HepG2 (cell line): ENCODE data around the gene TUBB4A. TPM values are rescaled to one million over a fixed set of nuclear protein-coding genes. Genes with fewer than 3 reads are reported as not detected.
A peak's percentile ranks its signal among the peaks of the same experiment; 100 is the strongest.

Experiments
- CENPT ChIP-seq: sonication (generic); formaldehyde crosslinking; IDR thresholded peaks from 2 replicates; pipeline ENCODE4 v1.8.0; 2022; ENCODE audit warnings: low read depth, mild to moderate bottlenecking, moderate library complexity, missing genetic modification reagents
- ETV5 ChIP-seq: IDR thresholded peaks from 2 replicates; pipeline ENCODE4 v1.6.1; 2018; ENCODE audit warnings: missing biosample characterization, missing genetic modification reagents, inconsistent platforms, borderline replicate concordance
- FOXA3 ChIP-seq: IDR thresholded peaks from 2 replicates; pipeline ENCODE4 v1.6.1; 2016; ENCODE audit warnings: missing genetic modification reagents, missing compliant biosample characterization
- FOXM1 ChIP-seq: sonication (generic); formaldehyde crosslinking; IDR thresholded peaks from 2 replicates; pipeline ENCODE4 v1.5.0; 2020; ENCODE audit warnings: missing genetic modification reagents
- HCFC1 ChIP-seq: fragments of 150-350 bp; IDR thresholded peaks from 2 replicates; pipeline ENCODE4 v1.6.1; 2014; ENCODE audit warnings: low read depth, low read length
- KLF11 ChIP-seq: IDR thresholded peaks from 2 replicates; pipeline ENCODE4 v1.6.1; 2016; ENCODE audit warnings: missing compliant biosample characterization
- KLF12 ChIP-seq: sonication (generic); formaldehyde crosslinking; IDR thresholded peaks from 2 replicates; pipeline ENCODE4 v1.4.0; 2020; ENCODE audit warnings: missing genetic modification reagents, borderline replicate concordance
- NFKB2 ChIP-seq: sonication (generic); formaldehyde crosslinking; IDR thresholded peaks from 2 replicates; pipeline ENCODE4 v1.4.0; 2020; ENCODE audit warnings: missing genetic modification reagents, borderline replicate concordance
- NR1H2 ChIP-seq: sonication (generic); formaldehyde crosslinking; IDR thresholded peaks from 2 replicates; pipeline ENCODE4 v1.8.1; 2022; ENCODE audit warnings: low read depth, missing genetic modification reagents, borderline replicate concordance
- ZMYM4 ChIP-seq: sonication (generic); formaldehyde crosslinking; IDR thresholded peaks from 2 replicates; pipeline ENCODE4 v1.8.1; 2023; ENCODE audit warnings: mild to moderate bottlenecking, missing genetic modification reagents
- ZNF205 ChIP-seq: IDR thresholded peaks from 2 replicates; pipeline ENCODE4 v1.6.1; 2018; ENCODE audit warnings: missing biosample characterization, missing genetic modification reagents
- ZNF432 ChIP-seq: sonication (generic); formaldehyde crosslinking; IDR thresholded peaks from 2 replicates; pipeline ENCODE4 v1.5.0; 2020; ENCODE audit warnings: missing genetic modification reagents, mild to moderate bottlenecking, borderline replicate concordance
- ZNF441 ChIP-seq: sonication (generic); formaldehyde crosslinking; IDR thresholded peaks from 2 replicates; pipeline ENCODE4 v1.7.0; 2021; ENCODE audit warnings: missing genetic modification reagents, borderline replicate concordance
- ZSCAN29 ChIP-seq: sonication (generic); formaldehyde crosslinking; conservative IDR thresholded peaks from 2 replicates; pipeline ENCODE4 v1.4.0; 2020; ENCODE audit warnings: mild to moderate bottlenecking, missing genetic modification reagents
- polyA plus RNA-seq, 8 experiments: library from polyadenylated mRNA; depleted of rRNA in 3 of 8; stranded (reverse) in 7 of 8; unstranded in 1 of 8; fragments of >200 nt; fragmentation: Illumina TruSeq in 4 of 8; extraction: Trizol in 4 of 8; gene quantifications; 2 replicates each; pipeline versions ENCODE4 v1.2.1 to v1.2.3, GENCODE V29; 2011 to 2016; ENCODE audit warnings: low read depth in 4 of 8, missing spikeins in 1 of 8, mixed read lengths in 1 of 8; ENCODE audit not compliant: insufficient read depth in 1 of 8
- total RNA-seq, 5 experiments: library from RNA; depleted of rRNA; stranded (reverse); fragments of >200 nt; fragmentation: Illumina TruSeq; extraction: Trizol; gene quantifications; 2 replicates each; pipeline ENCODE4 v1.2.3, GENCODE V29; 2016; ENCODE audit warnings: low read depth in 1 of 5
- TF ChIP-seq, protein P1 (sequence below), 2 experiments: sonication (generic) in 1 of 2; formaldehyde crosslinking in 1 of 2; IDR thresholded peaks; 2 replicates each; pipeline versions ENCODE4 v1.4.0 to v1.6.1; 2018 to 2020; ENCODE audit warnings: missing genetic modification reagents in 2 of 2, borderline replicate concordance in 1 of 2, low read depth in 1 of 2, mild to moderate bottlenecking in 1 of 2, missing biosample characterization in 1 of 2
- TF ChIP-seq, protein P2 (sequence below): IDR thresholded peaks from 2 replicates; pipeline ENCODE4 v1.6.1; 2016; ENCODE audit warnings: control low read depth
- TF ChIP-seq, protein P3 (sequence below): sonication (generic); formaldehyde crosslinking; IDR thresholded peaks from 2 replicates; pipeline ENCODE4 v1.4.0; 2020; ENCODE audit warnings: missing genetic modification reagents
- TF ChIP-seq, protein P4 (sequence below): sonication (generic); formaldehyde crosslinking; IDR thresholded peaks from 2 replicates; pipeline ENCODE4 v1.9.0; 2021; ENCODE audit warnings: missing genetic modification reagents, borderline replicate concordance
- TF ChIP-seq, protein P5 (sequence below): sonication (generic); formaldehyde crosslinking; IDR thresholded peaks from 2 replicates; pipeline ENCODE4 v1.5.1; 2020; ENCODE audit warnings: mild to moderate bottlenecking, missing genetic modification reagents, moderate library complexity

TUBB4A gene
- total and polyA plus RNA-seq, 2 of the 13 experiments (the other 11 are each of a cell fraction or from before 2014, with no cell fraction given) = not detected

DNA sequence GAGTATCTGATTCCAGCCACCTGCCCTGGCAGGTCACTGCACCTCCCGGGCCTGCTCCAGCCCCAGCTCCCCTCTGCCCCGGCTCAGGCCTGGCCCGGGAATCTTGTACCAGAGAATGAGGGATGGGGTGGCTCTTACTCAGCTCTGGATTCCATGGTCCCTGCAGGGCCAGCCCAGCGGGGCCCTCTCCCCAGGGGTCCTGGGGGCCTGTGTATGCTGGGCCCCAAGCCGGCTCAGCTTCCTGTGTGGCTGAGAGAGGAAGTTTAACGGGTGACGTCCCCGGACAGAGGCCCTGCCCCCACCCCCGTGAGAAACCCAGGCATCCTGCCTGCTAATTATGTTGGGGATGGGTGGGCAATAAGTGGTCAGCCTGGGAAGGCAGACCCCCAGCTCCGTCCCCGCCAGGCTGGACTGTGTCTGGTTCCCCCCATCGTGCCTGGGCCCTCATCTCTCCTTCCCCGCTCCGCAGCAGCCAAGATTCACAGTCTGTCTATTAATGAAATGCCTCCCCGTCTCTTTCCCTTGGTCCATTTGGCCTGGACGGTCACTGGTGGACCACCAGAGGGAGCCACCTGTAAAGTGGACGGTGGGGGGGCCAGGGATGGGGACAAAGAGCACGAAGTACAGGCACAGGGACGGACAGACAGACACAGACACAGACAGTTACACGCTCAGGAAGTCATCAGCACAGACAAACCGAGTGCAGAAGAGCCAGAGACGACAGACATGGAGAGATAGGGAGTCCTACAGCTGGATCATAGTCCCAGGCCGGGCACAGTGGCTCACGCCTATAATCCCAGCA is 20.4 kb downstream of the TUBB4A start, which contains the start of gene DENND1C (continued):
- TF ChIP-seq, protein P1, sequence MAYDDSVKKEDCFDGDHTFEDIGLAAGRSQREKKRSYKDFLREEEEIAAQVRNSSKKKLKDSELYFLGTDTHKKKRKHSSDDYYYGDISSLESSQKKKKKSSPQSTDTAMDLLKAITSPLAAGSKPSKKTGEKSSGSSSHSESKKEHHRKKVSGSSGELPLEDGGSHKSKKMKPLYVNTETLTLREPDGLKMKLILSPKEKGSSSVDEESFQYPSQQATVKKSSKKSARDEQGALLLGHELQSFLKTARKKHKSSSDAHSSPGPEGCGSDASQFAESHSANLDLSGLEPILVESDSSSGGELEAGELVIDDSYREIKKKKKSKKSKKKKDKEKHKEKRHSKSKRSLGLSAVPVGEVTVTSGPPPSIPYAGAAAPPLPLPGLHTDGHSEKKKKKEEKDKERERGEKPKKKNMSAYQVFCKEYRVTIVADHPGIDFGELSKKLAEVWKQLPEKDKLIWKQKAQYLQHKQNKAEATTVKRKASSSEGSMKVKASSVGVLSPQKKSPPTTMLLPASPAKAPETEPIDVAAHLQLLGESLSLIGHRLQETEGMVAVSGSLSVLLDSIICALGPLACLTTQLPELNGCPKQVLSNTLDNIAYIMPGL (CRISPR knock-in tag; IDR thresholded peaks at IDR 0.05; ENCODE audit: borderline replicate concordance in 1 of 2, low read depth in 1 of 2) = peak; percentile 56 to 58; a peak in 2 of 4 replicates
- TF ChIP-seq, protein P2, sequence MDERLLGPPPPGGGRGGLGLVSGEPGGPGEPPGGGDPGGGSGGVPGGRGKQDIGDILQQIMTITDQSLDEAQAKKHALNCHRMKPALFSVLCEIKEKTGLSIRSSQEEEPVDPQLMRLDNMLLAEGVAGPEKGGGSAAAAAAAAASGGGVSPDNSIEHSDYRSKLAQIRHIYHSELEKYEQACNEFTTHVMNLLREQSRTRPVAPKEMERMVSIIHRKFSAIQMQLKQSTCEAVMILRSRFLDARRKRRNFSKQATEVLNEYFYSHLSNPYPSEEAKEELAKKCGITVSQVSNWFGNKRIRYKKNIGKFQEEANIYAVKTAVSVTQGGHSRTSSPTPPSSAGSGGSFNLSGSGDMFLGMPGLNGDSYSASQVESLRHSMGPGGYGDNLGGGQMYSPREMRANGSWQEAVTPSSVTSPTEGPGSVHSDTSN = no peak
- TF ChIP-seq FOXM1 (CRISPR knock-in tag) = no peak
- TF ChIP-seq NFKB2 = no peak
- TF ChIP-seq KLF11 (CRISPR knock-in tag) = no peak
- TF ChIP-seq ZMYM4 (CRISPR knock-in tag) = 0 out of 2 replicates have a peak, but pooled peaks have one; percentile 14
- TF ChIP-seq ZNF441 (CRISPR knock-in tag) = 0 out of 2 replicates have a peak, but pooled peaks have one; percentile 28
- TF ChIP-seq, protein P3, sequence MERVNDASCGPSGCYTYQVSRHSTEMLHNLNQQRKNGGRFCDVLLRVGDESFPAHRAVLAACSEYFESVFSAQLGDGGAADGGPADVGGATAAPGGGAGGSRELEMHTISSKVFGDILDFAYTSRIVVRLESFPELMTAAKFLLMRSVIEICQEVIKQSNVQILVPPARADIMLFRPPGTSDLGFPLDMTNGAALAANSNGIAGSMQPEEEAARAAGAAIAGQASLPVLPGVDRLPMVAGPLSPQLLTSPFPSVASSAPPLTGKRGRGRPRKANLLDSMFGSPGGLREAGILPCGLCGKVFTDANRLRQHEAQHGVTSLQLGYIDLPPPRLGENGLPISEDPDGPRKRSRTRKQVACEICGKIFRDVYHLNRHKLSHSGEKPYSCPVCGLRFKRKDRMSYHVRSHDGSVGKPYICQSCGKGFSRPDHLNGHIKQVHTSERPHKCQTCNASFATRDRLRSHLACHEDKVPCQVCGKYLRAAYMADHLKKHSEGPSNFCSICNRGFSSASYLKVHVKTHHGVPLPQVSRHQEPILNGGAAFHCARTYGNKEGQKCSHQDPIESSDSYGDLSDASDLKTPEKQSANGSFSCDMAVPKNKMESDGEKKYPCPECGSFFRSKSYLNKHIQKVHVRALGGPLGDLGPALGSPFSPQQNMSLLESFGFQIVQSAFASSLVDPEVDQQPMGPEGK (CRISPR knock-in tag) = peak; percentile 94
- TF ChIP-seq ZNF205 (CRISPR knock-in tag) = no peak
- TF ChIP-seq ZSCAN29 (CRISPR knock-in tag) = no peak
- TF ChIP-seq, protein P4, sequence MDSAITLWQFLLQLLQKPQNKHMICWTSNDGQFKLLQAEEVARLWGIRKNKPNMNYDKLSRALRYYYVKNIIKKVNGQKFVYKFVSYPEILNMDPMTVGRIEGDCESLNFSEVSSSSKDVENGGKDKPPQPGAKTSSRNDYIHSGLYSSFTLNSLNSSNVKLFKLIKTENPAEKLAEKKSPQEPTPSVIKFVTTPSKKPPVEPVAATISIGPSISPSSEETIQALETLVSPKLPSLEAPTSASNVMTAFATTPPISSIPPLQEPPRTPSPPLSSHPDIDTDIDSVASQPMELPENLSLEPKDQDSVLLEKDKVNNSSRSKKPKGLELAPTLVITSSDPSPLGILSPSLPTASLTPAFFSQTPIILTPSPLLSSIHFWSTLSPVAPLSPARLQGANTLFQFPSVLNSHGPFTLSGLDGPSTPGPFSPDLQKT (CRISPR knock-in tag) = no peak
- no peak for TF ChIP-seq HCFC1
- TF ChIP-seq ETV5 (CRISPR knock-in tag) = no peak
- TF ChIP-seq KLF12 (CRISPR knock-in tag) = no peak
- no peak for TF ChIP-seq ZNF432 (CRISPR knock-in tag)
- TF ChIP-seq, protein P5, sequence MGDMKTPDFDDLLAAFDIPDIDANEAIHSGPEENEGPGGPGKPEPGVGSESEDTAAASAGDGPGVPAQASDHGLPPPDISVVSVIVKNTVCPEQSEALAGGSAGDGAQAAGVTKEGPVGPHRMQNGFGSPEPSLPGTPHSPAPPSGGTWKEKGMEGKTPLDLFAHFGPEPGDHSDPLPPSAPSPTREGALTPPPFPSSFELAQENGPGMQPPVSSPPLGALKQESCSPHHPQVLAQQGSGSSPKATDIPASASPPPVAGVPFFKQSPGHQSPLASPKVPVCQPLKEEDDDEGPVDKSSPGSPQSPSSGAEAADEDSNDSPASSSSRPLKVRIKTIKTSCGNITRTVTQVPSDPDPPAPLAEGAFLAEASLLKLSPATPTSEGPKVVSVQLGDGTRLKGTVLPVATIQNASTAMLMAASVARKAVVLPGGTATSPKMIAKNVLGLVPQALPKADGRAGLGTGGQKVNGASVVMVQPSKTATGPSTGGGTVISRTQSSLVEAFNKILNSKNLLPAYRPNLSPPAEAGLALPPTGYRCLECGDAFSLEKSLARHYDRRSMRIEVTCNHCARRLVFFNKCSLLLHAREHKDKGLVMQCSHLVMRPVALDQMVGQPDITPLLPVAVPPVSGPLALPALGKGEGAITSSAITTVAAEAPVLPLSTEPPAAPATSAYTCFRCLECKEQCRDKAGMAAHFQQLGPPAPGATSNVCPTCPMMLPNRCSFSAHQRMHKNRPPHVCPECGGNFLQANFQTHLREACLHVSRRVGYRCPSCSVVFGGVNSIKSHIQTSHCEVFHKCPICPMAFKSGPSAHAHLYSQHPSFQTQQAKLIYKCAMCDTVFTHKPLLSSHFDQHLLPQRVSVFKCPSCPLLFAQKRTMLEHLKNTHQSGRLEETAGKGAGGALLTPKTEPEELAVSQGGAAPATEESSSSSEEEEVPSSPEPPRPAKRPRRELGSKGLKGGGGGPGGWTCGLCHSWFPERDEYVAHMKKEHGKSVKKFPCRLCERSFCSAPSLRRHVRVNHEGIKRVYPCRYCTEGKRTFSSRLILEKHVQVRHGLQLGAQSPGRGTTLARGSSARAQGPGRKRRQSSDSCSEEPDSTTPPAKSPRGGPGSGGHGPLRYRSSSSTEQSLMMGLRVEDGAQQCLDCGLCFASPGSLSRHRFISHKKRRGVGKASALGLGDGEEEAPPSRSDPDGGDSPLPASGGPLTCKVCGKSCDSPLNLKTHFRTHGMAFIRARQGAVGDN = peak; percentile 22
- TF ChIP-seq NR1H2 (CRISPR knock-in tag) = no peak
- no peak for TF ChIP-seq FOXA3 (CRISPR knock-in tag)
- TF ChIP-seq CENPT (CRISPR knock-in tag) = no peak
